Measurements from ENCODE around the gene CEP89.

Gene CEP89

DNA sequence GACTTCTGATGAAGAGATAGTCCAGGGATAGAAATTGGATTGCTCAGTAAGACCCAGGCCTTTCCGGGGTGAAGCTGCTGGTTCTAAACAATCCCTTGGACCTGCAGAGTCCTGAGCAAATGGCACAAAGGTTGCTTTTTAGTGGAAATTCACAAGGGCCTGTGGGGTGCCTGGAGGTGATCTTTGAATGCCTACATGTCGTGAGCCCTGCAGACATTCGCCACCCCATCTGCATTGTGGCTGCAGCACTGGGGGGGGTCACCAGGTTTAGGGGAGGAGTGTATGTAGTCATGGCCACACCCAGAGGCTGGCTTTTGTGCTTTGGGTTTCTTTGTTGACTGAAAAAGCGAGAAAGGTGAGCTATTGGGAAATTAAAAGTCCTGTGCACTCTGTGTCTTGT is 143.6 kb downstream of the CEP89 start:
- no peak overlapping the region for H3K27ac ChIP-seq (ENCODE audit: low read depth, low read length)
- no peaks in the 10 kb centered on the region for H3K79me2 ChIP-seq (ENCODE audit: insufficient read depth, low read length)
- TF ChIP-seq, protein P1, sequence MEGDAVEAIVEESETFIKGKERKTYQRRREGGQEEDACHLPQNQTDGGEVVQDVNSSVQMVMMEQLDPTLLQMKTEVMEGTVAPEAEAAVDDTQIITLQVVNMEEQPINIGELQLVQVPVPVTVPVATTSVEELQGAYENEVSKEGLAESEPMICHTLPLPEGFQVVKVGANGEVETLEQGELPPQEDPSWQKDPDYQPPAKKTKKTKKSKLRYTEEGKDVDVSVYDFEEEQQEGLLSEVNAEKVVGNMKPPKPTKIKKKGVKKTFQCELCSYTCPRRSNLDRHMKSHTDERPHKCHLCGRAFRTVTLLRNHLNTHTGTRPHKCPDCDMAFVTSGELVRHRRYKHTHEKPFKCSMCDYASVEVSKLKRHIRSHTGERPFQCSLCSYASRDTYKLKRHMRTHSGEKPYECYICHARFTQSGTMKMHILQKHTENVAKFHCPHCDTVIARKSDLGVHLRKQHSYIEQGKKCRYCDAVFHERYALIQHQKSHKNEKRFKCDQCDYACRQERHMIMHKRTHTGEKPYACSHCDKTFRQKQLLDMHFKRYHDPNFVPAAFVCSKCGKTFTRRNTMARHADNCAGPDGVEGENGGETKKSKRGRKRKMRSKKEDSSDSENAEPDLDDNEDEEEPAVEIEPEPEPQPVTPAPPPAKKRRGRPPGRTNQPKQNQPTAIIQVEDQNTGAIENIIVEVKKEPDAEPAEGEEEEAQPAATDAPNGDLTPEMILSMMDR (IDR thresholded peaks at IDR 0.05; ENCODE audit: insufficient read depth, low read length, poor library complexity, severe bottlenecking) = no peak
- no peak for TF ChIP-seq EZH2phosphoT487 (conservative IDR thresholded peaks at IDR 0.05; ENCODE audit: low read length)
- no peak overlapping the region for H3K4me2 ChIP-seq (ENCODE audit: low read depth, low read length, poor library complexity, severe bottlenecking)
- no peaks in the 10 kb centered on the region for H3K9me2 ChIP-seq (replicated peaks; ENCODE audit: insufficient read depth, low read length)
- no peaks in the 10 kb centered on the region for H3K36me3 ChIP-seq (ENCODE audit: low read length)
- no peak overlapping the region for H2AFZ ChIP-seq (ENCODE audit: low read depth, low read length, severe bottlenecking)
- H3K9me3 ChIP-seq (ENCODE audit: insufficient read depth, low read length) = no peaks in the 10 kb centered on the region
- no peak overlapping the region for H3K9ac ChIP-seq (ENCODE audit: low read length)
- no peaks in the 10 kb centered on the region for H3F3A ChIP-seq (ENCODE audit: insufficient read depth)
- H4K20me1 ChIP-seq (ENCODE audit: low read depth, low read length) = no peaks in the 10 kb centered on the region
- no peaks in the 10 kb centered on the region for H3K27me3 ChIP-seq (ENCODE audit: low read length)
- no peak overlapping the region for H3K4me3 ChIP-seq (ENCODE audit: insufficient read depth, low read length, poor library complexity, severe bottlenecking)
